HG02970 (cell line): ENCODE data around the gene ZFAND5.

Experiments
- ATAC-seq: cut with Tn5 transposase; IDR thresholded peaks from one replicate; pipeline ENCODE4 v1.9.1; 2021; ENCODE audit warnings: mild to moderate bottlenecking, moderate library complexity, moderate number of reproducible peaks; ENCODE audit not compliant: unreplicated experiment, low FRiP score

ZFAND5 gene

GRCh38 chr9:72332351-72332750, 32.7 kb downstream of the ZFAND5 start:
- ATAC-seq: no peak

GRCh38 chr9:72327631-72328030, 37.4 kb downstream of the ZFAND5 start:
- no peak for ATAC-seq

DNA sequence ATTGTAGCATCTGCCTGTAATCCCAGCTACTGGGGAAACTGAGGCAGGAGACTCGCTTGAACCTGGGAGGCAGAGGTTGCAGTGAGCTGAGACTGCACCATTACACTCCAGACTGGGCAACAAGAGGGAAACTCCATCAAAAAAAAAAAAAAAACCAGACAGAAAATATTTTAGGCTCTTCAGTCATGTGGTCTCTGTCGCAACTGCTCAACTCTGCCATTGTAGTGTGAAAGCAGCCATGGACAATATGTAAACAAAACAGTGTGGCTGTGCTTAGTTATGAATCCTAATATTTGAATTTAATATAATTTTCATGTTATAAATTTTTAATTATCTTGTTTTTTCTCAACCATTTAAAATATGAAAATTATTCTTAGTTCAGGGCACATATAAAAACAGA, 38.4 kb downstream of the ZFAND5 start:
- no peak for ATAC-seq

DNA sequence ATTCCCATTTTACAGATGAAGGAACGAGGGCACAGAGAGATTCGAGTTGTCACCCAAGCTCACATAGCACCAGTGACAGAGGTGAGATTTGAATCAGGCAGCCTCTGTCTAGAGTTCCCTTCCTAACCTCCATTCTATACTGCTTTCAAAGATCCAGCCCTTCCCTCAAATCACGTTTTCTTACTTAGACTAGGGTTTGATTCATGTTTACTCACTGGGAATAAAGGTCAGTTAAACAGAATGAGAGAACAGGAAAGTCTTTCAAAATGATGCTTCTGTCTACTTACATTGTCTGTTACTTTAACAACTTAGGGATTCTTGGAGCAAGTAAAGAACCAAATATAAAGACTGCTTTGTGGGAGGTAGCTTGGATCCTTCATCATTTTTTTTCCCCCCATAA, 40.0 kb downstream of the ZFAND5 start:
- no peak for ATAC-seq

DNA sequence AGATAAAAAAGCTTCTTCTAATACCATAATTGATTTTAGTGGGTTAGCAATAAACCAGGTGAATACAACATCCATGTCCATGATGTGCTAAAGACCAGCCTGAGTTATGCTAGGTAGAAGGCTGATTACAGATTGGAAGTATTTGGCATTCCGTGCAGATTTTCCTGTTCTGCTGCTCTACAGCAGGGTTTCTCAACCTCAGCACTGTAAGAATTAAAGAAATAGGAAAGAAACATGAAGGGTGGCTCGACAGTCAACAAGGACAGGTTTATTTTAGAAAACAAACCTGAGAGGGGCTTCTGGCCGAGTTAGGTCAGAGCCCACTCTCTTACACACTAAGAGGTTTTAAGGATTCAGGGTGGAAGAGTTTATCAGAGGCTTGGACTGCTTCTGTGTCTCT, 42.3 kb downstream of the ZFAND5 start:
- no peak for ATAC-seq

DNA sequence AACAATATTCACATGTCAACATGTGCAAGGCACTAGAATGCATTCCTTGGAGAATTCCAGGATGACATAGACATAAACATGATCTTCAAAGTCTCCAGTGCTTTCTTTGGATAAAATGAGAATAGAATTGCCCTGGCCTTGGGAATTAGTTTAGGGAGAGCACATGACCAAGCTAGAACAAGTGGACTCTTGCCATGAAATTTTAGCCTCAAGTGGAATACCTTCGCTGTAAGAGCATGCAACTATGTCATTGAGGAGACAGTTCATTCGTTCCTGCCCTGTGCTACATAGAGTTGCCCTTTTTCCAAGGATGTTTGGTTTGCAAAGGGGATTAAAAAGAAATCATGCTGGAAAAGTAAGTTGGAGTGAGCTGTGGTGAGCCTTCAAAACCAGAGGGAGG, 42.7 kb downstream of the ZFAND5 start:
- ATAC-seq: no peak

GRCh38 chr9:72315510-72316311, 49.3 kb downstream of the ZFAND5 start:
- no peak for ATAC-seq

DNA sequence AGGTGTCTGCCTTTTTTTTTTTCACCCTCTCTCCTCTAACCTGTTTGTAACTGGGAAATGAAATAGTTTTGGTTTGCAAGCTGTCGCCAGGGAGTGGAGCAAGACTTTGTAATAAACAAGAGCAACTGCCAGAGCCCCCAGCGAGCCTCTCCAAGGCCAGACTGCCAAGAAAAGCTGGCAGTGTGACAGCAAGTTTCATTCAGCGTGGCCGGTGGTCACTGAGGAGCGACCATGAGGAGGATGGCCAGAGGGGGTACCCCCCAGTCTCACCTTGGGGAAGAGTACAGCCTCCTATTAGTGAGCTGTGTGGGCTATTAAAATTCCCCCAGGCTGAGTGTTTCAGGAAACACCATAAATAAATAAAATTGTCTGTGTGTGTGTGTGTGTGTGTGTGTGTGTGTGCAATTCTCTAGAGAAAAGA, 49.9 kb downstream of the ZFAND5 start:
- ATAC-seq: no peak

GRCh38 chr9:72313507-72313906, 51.5 kb downstream of the ZFAND5 start:
- no peak for ATAC-seq

- ATAC-seq: no peak
Observed at GRCh38 chr9:72312386-72312987, 52.5 kb downstream of the ZFAND5 start.

DNA sequence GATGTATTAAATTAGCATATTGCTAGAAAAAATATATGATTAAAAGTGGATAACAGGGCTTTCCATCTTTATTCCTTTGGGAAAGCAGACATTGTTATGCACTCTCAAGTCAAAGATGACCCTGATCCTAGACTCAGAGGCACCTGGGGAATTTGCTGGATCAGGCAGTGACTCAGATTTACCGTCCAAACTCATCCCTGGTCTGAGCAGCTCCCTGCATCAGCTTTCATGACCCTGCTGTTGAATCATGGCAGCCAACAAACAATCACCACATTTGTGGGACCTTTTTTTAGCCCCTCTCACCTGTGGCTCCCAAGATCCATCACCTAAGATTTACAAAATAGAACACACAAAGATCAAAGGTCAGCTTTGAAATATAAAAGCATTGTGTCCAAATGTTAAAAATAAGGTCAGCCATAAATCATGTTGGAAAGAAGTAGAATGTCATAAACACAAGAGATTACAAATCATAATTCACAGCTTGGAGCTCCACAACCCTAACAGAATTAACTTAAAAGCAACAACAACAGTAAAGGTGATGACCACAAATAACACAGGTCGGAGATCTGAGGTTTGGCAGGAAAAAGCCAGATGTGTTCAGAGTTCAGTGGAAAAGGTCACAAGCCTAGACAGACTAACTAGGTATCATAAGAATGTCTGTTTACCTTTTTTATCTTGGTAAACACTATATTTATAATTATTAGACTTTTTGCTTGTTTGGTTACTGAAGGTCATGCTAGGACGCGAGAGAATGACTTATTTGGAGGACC, 55.5 kb downstream of the ZFAND5 start:
- ATAC-seq: no peak

DNA sequence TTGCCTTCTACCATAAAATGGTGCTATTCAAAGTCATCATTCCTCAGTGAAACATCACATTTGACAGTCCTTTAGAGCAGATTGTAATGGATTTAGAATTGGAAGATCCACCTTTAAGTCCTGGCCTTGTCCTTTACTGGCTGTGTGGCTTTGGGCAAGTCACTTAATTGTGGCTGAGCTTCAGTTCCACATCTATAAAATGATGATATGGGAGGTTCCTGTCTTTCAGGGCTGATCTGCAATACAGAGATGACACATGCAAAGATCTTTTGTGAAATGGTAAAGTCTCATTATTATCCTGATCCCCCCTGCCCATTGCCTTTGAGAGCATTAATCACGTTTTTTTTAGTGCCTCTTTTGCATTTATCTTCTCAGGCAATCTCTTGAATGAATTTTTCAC, 58.2 kb downstream of the ZFAND5 start:
- ATAC-seq: no peak

GRCh38 chr9:72305707-72306106, 59.3 kb downstream of the ZFAND5 start:
- ATAC-seq: no peak

GRCh38 chr9:72305102-72305546, 59.9 kb downstream of the ZFAND5 start:
- peak; percentile 49 for ATAC-seq

GRCh38 chr9:72304538-72304937, 60.5 kb downstream of the ZFAND5 start:
- no peak for ATAC-seq
